ENCODE data around the gene MAPK13. TPM values are rescaled to one million over a fixed set of nuclear protein-coding genes. Genes with fewer than 3 reads are reported as not detected.

MAPK13 gene
- total and polyA plus RNA-seq, 4 donors: 1.9 to 17.2 (median 3.0) TPM

DNA sequence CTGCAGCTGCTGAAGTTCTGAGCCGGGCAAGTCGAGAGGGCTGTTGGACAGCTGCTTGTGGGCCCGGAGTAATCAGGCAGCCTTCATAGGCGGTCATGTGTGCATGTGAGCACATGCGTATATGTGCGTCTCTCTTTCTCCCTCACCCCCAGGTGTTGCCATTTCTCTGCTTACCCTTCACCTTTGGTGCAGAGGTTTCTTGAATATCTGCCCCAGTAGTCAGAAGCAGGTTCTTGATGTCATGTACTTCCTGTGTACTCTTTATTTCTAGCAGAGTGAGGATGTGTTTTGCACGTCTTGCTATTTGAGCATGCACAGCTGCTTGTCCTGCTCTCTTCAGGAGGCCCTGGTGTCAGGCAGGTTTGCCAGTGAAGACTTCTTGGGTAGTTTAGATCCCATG is 21.2 kb upstream of the MAPK13 start:
- no peak for DNase-seq (ENCODE audit: low spot score)
- H3K4me1 ChIP-seq (ENCODE audit: control insufficient read depth in 4 of 4, insufficient read depth in 4 of 4, low read length in 3 of 4): no peaks in the 10 kb centered on the region
- peaks cover 2 to 59% (median 43%) of the 10 kb centered on the region in 4 donors for H3K36me3 ChIP-seq (ENCODE audit: control insufficient read depth in 4 of 4, insufficient read depth in 3 of 4, low read depth in 1 of 4, low read length in 3 of 4)
- 88% methylated on average over 7 of the region's 7 CpGs for WGBS
- H3K27ac ChIP-seq (ENCODE audit: low read depth in 1 of 2, low read length in 2 of 2): no peak overlapping the region
- H3K27me3 ChIP-seq (ENCODE audit: control insufficient read depth in 4 of 4, insufficient read depth in 4 of 4, low read length in 3 of 4): no peaks in the 10 kb centered on the region
- no peak overlapping the region for H3K9ac ChIP-seq (ENCODE audit: low read depth in 1 of 2, low read length in 2 of 2)
- no peak for TF ChIP-seq MAX (IDR thresholded peaks at IDR 0.05)
- TF ChIP-seq RAD21 (IDR thresholded peaks at IDR 0.05): no peak
- TF ChIP-seq, protein P1, sequence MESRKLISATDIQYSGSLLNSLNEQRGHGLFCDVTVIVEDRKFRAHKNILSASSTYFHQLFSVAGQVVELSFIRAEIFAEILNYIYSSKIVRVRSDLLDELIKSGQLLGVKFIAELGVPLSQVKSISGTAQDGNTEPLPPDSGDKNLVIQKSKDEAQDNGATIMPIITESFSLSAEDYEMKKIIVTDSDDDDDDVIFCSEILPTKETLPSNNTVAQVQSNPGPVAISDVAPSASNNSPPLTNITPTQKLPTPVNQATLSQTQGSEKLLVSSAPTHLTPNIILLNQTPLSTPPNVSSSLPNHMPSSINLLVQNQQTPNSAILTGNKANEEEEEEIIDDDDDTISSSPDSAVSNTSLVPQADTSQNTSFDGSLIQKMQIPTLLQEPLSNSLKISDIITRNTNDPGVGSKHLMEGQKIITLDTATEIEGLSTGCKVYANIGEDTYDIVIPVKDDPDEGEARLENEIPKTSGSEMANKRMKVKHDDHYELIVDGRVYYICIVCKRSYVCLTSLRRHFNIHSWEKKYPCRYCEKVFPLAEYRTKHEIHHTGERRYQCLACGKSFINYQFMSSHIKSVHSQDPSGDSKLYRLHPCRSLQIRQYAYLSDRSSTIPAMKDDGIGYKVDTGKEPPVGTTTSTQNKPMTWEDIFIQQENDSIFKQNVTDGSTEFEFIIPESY (IDR thresholded peaks at IDR 0.05): no peak
- TF ChIP-seq HNF4G (IDR thresholded peaks at IDR 0.05): no peak
- TF ChIP-seq SP1 (IDR thresholded peaks at IDR 0.05): no peak
- TF ChIP-seq RXRA (IDR thresholded peaks at IDR 0.05): no peak
- no peak for TF ChIP-seq TAF1 (conservative IDR thresholded peaks at IDR 0.05)
- no peak for TF ChIP-seq GABPA (IDR thresholded peaks at IDR 0.05 in 1 of 2, conservative IDR thresholded peaks at IDR 0.05 in 1 of 2)
- TF ChIP-seq FOXA2 (IDR thresholded peaks at IDR 0.05): no peak
- no peak for TF ChIP-seq REST (IDR thresholded peaks at IDR 0.05)
- TF ChIP-seq EGR1 (IDR thresholded peaks at IDR 0.05; ENCODE audit: low read depth in 2 of 2): no peak
- TF ChIP-seq, protein P2, sequence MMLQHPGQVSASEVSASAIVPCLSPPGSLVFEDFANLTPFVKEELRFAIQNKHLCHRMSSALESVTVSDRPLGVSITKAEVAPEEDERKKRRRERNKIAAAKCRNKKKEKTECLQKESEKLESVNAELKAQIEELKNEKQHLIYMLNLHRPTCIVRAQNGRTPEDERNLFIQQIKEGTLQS (IDR thresholded peaks at IDR 0.05): no peak
- TF ChIP-seq HNF4A (conservative IDR thresholded peaks at IDR 0.05): no peak
- TF ChIP-seq JUND (IDR thresholded peaks at IDR 0.05): no peak
- TF ChIP-seq NR2F2 (IDR thresholded peaks at IDR 0.05): no peak
- no peak for TF ChIP-seq FOXA1 (IDR thresholded peaks at IDR 0.05)
- no peak for TF ChIP-seq YY1 (IDR thresholded peaks at IDR 0.05)
- TF ChIP-seq, protein P3, sequence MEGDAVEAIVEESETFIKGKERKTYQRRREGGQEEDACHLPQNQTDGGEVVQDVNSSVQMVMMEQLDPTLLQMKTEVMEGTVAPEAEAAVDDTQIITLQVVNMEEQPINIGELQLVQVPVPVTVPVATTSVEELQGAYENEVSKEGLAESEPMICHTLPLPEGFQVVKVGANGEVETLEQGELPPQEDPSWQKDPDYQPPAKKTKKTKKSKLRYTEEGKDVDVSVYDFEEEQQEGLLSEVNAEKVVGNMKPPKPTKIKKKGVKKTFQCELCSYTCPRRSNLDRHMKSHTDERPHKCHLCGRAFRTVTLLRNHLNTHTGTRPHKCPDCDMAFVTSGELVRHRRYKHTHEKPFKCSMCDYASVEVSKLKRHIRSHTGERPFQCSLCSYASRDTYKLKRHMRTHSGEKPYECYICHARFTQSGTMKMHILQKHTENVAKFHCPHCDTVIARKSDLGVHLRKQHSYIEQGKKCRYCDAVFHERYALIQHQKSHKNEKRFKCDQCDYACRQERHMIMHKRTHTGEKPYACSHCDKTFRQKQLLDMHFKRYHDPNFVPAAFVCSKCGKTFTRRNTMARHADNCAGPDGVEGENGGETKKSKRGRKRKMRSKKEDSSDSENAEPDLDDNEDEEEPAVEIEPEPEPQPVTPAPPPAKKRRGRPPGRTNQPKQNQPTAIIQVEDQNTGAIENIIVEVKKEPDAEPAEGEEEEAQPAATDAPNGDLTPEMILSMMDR (IDR thresholded peaks at IDR 0.05; ENCODE audit: low read depth, low read length, missing input control): no peak
- no peaks in the 10 kb centered on the region for H3K9me3 ChIP-seq (ENCODE audit: control insufficient read depth in 4 of 4, low read length in 3 of 4)
- H3K4me3 ChIP-seq (ENCODE audit: low read depth in 1 of 3, low read length in 3 of 3): no peak overlapping the region

All from liver (tissue), 9 donors.